GM12874 (cell line): Measurements from ENCODE around the gene UBE2H.

Experiments
- CTCF ChIP-seq: IDR thresholded peaks from 2 replicates; pipeline ENCODE4 v1.5.1; 2011; ENCODE audit warnings: low read depth, mild to moderate bottlenecking, control low read depth, low read length, moderate library complexity; ENCODE audit not compliant: insufficient read depth

The UBE2H gene

GRCh38 chr7:129804890-129805719, 147.7 kb downstream of the UBE2H start:
- TF ChIP-seq CTCF = no peak

GRCh38 chr7:129804111-129804889, 148.5 kb downstream of the UBE2H start:
- TF ChIP-seq CTCF = no peak

GRCh38 chr7:129803546-129804081, 149.1 kb downstream of the UBE2H start:
- TF ChIP-seq CTCF = no peak

- no peak for TF ChIP-seq CTCF
Measured at GRCh38 chr7:129801882-129802281, 150.9 kb downstream of the UBE2H start.

GRCh38 chr7:129800901-129801300, 151.9 kb downstream of the UBE2H start:
- TF ChIP-seq CTCF = no peak

GRCh38 chr7:129799350-129799955, 153.3 kb downstream of the UBE2H start:
- TF ChIP-seq CTCF = no peak

GRCh38 chr7:129798616-129799349, 154.0 kb downstream of the UBE2H start:
- TF ChIP-seq CTCF = no peak
